GM10847 (cell line): ENCODE results near the gene TRAPPC3.
A peak's percentile ranks its signal among the peaks of the same experiment; 100 is the strongest.

Experiments
- POLR2A ChIP-seq: IDR thresholded peaks from 2 replicates; pipeline ENCODE4 v1.6.1; 2011; ENCODE audit not compliant: insufficient read length; ENCODE audit errors: extremely low read depth

TRAPPC3 gene

DNA sequence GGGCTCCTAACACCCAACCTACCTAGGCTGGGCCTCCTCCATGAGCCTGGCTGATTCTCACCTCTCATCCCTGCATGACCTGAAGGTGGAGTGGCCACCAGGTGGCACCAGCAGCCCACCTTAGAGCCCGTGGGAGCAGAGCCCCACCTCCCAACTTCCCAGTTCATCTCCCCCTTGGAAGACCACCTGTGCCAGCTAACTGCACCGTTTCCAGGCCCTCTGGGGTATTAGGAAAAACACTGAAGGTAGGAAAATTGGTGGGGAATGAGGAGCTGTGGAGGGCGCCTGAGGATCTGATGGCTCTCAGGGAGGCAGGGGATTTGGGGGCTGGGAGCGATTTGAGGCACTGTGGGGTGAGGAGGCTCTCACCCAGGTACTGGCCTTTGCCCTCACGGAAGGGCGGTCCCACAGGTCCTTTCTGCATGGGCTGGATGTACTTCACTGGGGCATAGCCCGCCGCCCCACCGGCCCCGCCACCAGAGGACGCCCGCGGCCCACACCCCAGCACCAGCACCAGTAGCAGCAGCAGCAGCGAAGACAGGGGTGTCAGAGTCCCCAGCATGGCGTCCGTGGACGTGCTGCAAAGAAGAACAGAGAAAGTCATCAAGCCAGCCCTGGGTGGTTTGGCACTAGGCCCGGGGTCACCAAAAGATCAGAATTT, 49.5 kb downstream of the TRAPPC3 start:
- TF ChIP-seq POLR2A, result no peak

DNA sequence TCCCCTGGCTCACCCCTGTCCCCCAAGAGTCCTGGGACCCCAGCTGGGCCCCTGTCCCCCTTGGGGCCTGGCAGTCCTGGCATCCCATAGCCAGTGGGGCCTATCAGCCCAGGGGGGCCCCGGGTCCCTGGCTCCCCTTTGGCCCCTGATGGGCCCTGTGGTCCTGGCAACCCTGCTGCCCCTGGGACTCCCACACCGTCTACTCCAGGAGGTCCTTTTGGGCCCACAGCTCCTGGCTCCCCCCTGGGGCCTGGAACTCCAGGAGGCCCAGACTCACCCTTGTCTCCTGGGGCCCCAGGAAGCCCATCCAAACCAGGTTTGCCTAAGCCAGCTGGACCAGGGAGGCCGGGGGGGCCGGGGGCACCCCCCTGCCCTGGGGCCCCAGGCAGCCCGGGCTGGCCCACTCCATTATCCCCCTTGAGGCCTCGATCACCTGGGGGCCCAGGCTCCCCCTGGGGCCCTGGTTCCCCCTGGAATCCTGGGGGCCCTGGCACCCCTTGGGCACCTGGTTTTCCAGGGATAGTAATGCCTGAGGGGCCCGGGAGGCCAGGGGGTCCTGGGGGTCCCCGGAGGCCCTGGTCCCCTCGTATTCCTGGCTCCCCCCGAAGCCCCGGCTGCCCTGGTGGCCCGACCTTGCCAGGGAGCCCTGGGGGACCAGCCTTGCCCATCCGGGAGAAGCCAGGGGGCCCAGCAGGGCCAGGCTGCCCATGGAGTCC, 50.5 kb downstream of the TRAPPC3 start:
- no peak for TF ChIP-seq POLR2A

DNA sequence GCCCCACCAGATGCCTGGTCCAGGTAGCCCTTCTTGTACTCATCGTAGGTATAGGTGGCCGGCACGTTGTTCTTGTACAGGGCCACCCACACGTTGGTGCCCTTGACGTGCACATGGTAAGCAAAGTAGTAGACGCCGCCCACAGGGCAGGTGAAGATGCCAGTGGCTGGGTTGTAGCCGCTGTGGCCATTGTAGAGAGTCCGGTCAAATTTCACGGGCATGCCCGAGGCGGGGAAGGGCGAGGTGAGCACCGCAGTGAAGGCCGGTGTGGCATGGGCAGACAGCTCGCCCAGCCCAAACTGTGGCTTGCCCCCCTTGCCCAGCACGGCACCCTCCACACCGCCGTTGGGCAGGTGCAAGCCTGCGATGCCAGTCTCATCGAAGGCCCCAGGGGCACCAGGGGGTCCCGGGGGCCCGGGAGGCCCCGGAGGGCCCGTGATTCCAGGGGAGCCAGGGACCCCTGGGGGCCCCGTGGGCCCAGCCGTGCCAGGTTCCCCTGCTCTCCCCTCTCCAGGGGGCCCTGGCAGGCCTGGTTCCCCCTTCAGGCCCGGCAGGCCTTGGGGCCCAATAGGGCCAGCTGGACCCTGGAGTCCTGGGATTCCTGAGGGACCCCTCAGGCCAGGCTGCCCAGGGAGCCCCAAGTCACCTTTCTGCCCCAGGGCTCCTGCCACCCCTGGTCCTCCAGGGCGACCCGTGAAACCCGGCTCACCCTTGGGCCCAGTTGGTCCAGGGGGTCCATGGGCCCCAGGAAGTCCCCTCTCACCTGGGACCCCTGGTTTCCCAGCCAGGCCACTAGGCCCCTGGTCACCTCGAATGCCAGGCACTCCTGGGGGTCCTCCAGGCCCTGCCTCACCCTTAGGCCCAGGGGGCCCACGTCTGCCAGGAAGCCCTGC, 51.3 kb downstream of the TRAPPC3 start:
- no peak for TF ChIP-seq POLR2A

DNA sequence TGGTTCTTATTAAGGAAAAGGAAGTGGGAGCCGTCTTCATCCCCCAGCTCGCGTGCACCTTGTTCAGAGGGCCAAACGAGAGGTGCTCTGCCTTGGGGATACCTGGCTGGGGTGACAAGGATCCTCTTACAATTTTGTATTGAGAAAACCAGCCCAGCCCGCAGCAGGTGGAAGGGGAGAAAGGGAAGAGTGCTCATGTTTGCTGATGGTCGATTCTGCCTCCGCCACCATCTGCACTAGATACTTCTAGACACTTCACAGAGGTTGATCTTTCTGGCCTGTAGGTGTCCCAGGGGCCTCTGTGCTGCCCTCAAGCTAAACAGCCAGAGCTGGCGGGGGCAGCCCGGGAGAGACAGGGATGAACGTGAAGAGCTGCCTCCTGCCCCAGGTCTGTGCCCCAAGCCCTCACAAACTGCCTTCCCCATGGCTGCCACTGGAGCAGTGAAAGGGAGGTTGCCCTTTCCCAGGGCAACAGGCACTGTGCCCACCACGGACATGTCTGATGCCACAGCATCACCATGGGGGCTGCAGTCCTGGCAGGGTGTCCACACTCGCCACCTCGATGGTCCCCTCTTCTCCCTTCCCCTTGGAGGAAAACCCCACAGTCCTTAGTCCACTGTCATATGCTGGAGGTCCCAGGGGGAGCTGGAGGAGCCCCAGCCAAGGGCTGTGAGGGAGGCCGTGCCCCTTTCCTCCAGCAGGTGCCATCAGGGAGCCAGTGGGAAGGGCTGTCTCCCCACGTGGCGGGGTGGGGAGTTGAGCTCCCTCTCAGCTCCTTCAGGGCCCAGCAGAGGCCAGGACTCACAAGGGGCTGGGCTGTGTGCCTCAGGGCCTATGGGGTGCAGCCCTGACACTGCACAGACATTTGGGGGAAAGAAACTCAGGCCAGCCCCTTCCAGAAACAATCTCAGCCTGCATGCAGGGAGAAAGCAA, 52.5 kb downstream of the TRAPPC3 start:
- TF ChIP-seq POLR2A, result no peak

DNA sequence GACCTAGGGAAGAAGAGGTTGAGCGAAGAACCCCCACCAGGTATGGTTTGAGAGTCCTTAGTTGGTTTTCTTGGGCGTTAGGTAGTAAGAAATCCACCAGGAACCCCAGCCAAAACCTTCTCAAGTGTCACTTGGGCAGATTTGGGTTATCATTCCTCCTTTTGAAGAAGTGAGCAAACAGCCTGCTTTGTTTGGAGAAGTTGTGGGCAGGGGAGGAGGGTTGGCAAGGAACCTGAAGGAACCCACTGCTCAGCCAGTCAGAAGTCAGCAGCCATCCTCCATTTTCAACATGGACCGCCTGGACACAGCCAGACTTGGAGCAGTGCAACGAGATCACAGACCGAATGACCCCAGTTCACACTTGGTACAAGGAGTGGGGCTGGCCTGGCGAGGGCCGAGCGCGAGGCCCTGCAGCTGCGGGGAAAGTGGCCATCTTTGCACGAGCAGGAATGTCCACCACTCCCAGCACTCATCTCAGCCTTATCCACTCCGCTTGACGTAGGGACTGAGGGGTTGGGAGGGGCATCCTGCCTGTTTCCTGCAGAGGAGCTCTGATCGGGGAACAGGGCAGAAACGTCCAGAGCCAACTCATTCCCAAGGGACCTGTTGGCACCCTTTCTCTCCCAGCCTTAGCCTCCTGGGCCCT, 53.4 kb downstream of the TRAPPC3 start:
- no peak for TF ChIP-seq POLR2A

DNA sequence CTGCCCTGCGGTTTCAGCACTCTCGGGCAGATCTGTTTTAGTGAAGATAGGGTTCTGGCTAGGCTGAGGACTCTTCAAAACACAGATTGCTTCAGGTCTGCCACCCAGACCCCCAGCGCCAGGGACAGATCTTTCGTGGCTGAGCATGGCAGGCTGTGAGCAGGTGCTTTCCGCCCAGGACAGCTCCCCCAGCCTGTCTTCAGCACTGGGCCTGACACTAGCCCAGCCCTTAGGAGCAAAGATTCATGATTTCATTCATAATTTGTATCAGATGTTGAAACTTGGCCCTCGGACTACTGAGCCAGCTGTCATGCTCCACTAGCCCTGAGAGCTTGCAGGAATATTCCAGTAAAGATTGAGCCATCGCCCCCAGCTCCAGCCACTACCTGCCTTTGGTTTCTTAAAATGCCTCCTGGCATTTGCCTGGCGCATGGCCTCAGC, 54.6 kb downstream of the TRAPPC3 start:
- no peak for TF ChIP-seq POLR2A

DNA sequence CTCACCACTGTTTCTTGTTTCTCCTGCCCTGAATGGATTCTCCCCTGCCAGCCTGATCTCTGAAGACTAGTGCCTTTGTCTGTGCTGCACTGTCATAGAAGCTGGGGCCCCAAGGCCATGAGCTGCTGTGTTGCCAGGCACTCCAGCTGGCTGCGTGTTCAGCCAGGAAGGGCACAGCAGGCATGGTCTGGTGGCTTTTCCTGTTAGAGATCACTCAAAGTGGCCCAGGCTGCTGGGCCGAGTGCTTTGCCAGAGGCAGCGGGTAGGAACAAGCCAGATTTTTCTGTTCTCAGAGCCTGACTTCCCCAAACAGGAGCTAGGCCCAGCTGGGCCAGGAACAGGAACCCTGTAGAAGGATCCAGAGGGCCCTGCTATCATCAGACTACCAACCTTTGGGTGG, 55.4 kb downstream of the TRAPPC3 start:
- TF ChIP-seq POLR2A, result no peak

DNA sequence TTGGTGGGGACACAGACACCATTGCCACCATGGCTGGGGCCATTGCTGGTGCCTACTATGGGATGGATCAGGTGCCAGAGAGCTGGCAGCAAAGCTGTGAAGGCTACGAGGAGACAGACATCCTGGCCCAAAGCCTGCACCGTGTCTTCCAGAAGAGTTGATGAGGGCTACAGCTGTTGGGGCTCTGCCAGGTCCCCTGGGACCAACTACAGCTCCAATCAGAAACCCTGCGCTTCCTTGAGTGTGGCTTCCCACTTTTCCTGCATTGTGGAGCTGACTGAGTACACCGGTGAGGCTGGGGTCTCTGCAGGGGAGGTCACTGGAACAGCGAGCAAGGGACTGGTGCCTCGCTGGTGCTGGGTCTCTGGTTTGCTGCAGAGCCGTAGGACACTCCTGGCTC, 56.1 kb downstream of the TRAPPC3 start:
- no peak for TF ChIP-seq POLR2A

DNA sequence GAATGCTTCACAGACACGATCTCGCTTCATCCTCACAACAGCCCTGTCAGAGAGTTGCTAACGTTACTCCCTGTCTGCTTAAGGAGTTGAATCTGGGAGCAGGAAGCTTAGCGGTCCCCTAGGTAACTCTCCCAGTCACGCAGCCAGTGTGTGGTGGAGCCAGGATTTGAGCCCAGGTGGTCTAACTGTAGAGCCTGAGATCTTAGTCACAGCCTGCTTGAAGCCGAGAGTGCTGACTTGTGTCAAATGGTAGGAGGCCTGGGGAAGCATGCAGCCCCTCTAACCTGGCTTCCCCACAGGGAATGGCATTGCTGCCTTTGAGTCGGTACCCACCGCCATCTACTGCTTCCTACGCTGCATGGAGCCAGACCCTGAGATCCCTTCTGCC, 56.5 kb downstream of the TRAPPC3 start:
- no peak for TF ChIP-seq POLR2A

DNA sequence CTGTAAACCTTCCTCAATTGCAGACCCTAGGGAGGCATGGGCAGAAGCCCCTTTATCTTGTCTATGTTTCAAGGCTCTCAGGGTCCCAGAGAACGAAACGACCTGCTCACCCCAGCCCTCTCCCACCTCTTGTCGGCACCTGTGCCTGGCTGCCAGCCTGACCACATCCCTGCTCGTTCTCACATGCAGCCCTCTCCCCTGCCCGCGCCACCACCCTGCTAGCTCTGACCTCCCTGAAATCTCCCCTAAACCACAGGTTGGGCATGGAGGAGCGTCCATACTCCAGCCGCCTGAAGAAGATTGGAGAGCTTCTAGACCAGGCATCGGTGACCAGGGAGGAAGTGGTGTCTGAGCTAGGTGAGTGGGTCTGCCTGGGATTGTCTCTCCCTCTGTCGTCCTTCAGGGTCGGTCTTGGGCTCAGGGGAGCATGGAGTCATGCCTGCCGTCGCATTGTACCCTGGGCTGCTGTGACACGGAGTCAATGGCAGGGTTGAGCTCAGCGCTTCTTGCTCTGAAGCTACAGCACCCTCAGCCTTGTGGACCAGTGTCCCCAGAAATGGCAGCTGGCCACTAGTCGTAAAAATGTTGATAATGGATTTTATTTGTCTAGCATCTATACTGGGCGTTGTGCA, 57.0 kb downstream of the TRAPPC3 start:
- TF ChIP-seq POLR2A, result no peak

DNA sequence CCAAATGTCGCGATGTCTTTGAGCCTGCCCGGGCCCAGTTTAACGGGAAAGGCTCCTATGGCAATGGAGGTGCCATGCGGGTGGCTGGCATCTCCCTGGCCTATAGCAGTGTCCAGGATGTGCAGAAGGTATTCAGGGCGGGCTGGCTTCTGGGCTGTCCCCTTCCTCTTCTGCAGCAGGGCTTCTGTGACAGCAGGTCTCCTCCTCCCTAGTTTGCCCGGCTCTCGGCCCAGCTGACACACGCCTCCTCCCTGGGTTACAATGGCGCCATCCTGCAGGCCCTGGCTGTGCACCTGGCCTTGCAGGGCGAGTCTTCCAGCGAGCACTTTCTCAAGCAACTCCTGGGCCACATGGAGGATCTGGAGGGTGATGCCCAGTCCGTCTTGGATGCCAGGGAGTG, 57.6 kb downstream of the TRAPPC3 start:
- TF ChIP-seq POLR2A, result no peak

DNA sequence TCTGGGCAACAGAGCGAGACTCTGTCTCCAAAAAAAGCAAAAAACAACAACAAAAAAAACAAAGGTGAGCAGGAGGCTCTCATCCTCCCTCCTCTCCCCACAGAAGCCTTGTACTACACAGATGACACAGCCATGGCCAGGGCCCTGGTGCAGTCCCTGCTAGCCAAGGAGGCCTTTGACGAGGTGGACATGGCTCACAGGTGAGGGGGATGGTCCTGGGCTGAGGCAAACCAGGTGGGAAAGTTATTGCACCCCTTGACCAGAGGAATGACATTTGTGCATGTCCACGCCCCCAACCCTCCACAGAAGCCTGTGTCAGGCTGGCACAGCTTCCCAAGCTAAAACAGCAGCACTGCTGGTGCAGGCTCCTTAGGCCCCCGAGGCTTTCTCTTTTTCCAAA, 58.1 kb downstream of the TRAPPC3 start:
- TF ChIP-seq POLR2A, result no peak

DNA sequence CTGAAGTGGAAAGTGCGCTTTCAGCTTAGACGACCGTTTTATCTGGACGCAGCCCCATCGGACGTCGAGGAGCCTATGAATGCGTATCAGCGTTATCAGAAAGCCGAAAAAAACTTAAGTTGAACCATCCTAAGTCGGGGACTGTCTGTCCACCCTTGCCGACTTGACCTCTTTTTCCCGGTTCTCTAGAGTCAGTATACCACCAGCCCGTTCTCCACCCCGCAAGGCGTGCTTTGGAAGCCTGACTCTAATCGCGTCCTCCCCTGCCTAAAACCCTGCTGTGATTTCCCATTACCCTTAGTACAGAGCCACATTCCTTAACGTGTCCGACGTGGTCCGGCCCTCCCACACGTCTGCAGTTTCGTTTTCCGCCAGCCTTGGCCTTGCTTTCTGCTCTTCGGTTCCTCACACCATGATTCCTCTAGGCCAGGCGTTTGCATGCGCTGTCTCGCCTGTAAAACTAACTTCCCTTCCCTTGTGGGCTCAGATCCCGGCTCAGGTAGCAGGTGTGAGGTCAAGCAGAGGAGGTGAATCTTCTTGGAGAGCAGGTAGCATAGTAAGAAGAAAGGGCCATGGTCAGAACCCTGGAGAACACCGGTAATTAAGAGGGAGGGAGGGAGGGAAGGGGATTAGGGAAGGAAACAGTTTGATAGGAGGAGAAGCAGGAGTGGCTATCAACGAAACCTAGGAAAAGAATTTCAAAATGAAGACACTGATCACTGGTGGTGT, 59.7 kb downstream of the TRAPPC3 start:
- TF ChIP-seq POLR2A, result peak; percentile 22

DNA sequence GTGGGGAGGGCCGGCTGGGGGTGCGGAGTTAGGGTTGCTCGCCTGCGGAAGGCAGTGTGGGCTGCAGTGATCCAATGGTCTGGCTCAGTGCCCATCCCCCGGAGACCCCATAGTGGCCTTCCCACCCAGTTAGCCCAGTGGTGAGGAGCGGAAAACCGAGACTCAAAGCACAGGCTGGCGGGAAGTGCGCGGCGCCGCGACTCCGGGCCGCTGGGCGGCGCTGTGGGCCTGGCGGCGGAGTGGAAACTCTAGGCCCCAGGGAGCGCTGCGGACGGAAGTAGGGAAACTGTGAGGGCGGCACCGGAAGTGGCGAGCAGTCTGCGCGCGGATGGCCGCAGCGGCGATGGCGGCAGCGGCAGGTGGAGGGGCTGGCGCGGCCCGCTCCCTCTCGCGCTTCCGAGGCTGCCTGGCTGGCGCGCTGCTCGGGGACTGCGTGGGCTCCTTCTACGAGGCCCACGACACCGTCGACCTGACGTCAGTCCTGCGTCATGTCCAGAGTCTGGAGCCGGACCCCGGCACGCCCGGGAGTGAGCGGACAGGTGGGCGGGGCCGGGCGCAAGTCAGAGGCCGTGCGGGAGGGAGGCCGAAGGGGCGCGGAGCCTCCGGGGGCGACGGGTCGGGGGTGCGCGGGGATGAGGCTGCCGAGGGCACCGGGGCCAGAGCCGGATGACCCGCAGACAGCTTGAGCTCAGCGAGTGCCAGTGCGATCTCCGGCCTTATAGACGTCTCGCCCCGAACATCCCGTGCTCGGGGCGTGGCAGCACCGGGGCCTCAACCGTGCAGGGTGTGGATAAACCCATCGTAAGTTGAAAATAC, 60.5 kb downstream of the TRAPPC3 start, which contains the start of gene ADPRS:
ADPRS (plus strand) TSS at position 316 of the 816 bp plus-strand sequence; CDS start at position 329, 13 bp downstream.
- TF ChIP-seq POLR2A, result peak; percentile 95
